IMR-90 (cell line): ENCODE measurements around the gene NDUFB10. TPM values are rescaled to one million over a fixed set of nuclear protein-coding genes. Genes with fewer than 3 reads are reported as not detected.

Experiments
- ATAC-seq: fragments of 200-7000 bp; cut with Tn5 transposase; 2 replicates; pipeline ENCODE4 v1.9.1; 2020; ENCODE audit warnings: low read depth, mild to moderate bottlenecking, moderate library complexity
- BruUV-seq: library from RNA; stranded (reverse); fragments of 400-500 nt; replicated peaks from 2 replicates; lab custom pipeline; 2021; lab: Mats Ljungman, UMichigan
- CTCF ChIA-PET: fragments of 300-600 bp; formaldehyde crosslinking; extraction: SDS; loops from one replicate; lab custom pipeline; 2021; ENCODE audit warnings: antibody characterized with exemption; lab: Yijun Ruan, JAX
- POLR2A ChIA-PET: fragments of 300-600 bp; sonication (Branson Sonifier 250); formaldehyde crosslinking; loops from one replicate; lab custom pipeline; 2022; ENCODE audit warnings: antibody characterized with exemption; ENCODE audit not compliant: unreplicated experiment; lab: Charles Lee
- DNase-seq: peaks from one replicate; pipeline ENCODE4 v3.0.0; 2013
- H2AFZ ChIP-seq: replicated peaks from 2 replicates; pipeline ENCODE3; 2013; ENCODE audit warnings: low read length, mild to moderate bottlenecking; ENCODE audit not compliant: poor library complexity
- H2AK5ac ChIP-seq: 2 replicates; pipeline ENCODE4 v1.6.1; 2013; ENCODE audit warnings: low read depth, low read length, inconsistent platforms
- H2AK9ac ChIP-seq: replicated peaks from 2 replicates; pipeline ENCODE3; 2013; ENCODE audit warnings: mild to moderate bottlenecking, low read depth, low read length, moderate library complexity; ENCODE audit not compliant: poor library complexity
- H2BK120ac ChIP-seq: 2 replicates; pipeline ENCODE4 v1.6.1; 2013; ENCODE audit warnings: low read depth, low read length, inconsistent platforms
- H2BK15ac ChIP-seq: 3 replicates; pipeline ENCODE4 v1.6.1; 2013; ENCODE audit warnings: low read depth, low read length, inconsistent platforms
- H2BK20ac ChIP-seq: 2 replicates; pipeline ENCODE4 v1.6.1; 2013; ENCODE audit warnings: low read depth, mild to moderate bottlenecking, inconsistent platforms, low read length, moderate library complexity
- H2BK5ac ChIP-seq: 2 replicates; pipeline ENCODE4 v1.6.1; 2013; ENCODE audit warnings: mild to moderate bottlenecking, low read depth, low read length, inconsistent platforms; ENCODE audit not compliant: poor library complexity, severe bottlenecking
- H3K14ac ChIP-seq: replicated peaks from 2 replicates; pipeline ENCODE4 v1.6.1; 2013; ENCODE audit warnings: low read depth, low read length, inconsistent platforms
- H3K18ac ChIP-seq: 2 replicates; pipeline ENCODE4 v1.6.1; 2013; ENCODE audit warnings: low read depth, low read length, control low read depth
- H3K23ac ChIP-seq: 2 replicates; pipeline ENCODE4 v1.6.1; 2013; ENCODE audit warnings: low read depth, low read length, inconsistent platforms
- H3K27ac ChIP-seq: 2 replicates; pipeline ENCODE4 v1.5.1; 2013; ENCODE audit warnings: mild to moderate bottlenecking, control low read depth, low read length; ENCODE audit not compliant: insufficient read depth
- H3K27me3 ChIP-seq: 2 replicates; pipeline ENCODE4 v1.6.1; 2013; ENCODE audit warnings: low read length; ENCODE audit not compliant: control insufficient read depth, insufficient read depth
- H3K36me3 ChIP-seq: 2 replicates; pipeline ENCODE4 v1.6.1; 2013; ENCODE audit warnings: low read length, mixed read lengths; ENCODE audit not compliant: control insufficient read depth, insufficient read depth
- H3K4ac ChIP-seq: 2 replicates; pipeline ENCODE4 v1.6.1; 2013; ENCODE audit warnings: low read depth, low read length, inconsistent platforms
- H3K4me1 ChIP-seq: 2 replicates; pipeline ENCODE4 v1.6.1; 2013; ENCODE audit warnings: low read length, mixed read lengths; ENCODE audit not compliant: control insufficient read depth, insufficient read depth
- H3K4me2 ChIP-seq: 2 replicates; pipeline ENCODE4 v1.6.1; 2013; ENCODE audit warnings: low read depth, mild to moderate bottlenecking, control low read depth, low read length, moderate library complexity
- H3K4me3 ChIP-seq: 2 replicates; pipeline ENCODE4 v1.5.1; 2013; ENCODE audit warnings: low read depth, mild to moderate bottlenecking, control low read depth, low read length, moderate library complexity; ENCODE audit not compliant: insufficient read depth
- H3K56ac ChIP-seq: 2 replicates; pipeline ENCODE4 v1.6.1; 2013; ENCODE audit warnings: low read length, inconsistent platforms; ENCODE audit not compliant: insufficient read depth; ENCODE audit errors: extremely low read depth
- H3K79me1 ChIP-seq, 2 experiments: 2 replicates each; pipeline ENCODE4 v1.6.1; 2013; ENCODE audit warnings: low read length in 2 of 2, inconsistent platforms in 1 of 2, low read depth in 1 of 2
- H3K9ac ChIP-seq: 2 replicates; pipeline ENCODE4 v1.6.1; 2013; ENCODE audit warnings: low read depth, low read length, control low read depth
- H3K9me1 ChIP-seq: 2 replicates; pipeline ENCODE4 v1.6.1; 2013; ENCODE audit warnings: low read length, inconsistent platforms; ENCODE audit not compliant: insufficient read depth
- H3K9me3 ChIP-seq: 2 replicates; pipeline ENCODE4 v1.6.1; 2013; ENCODE audit warnings: low read length; ENCODE audit not compliant: control insufficient read depth, insufficient read depth
- H4K20me1 ChIP-seq: 2 replicates; pipeline ENCODE4 v1.6.1; 2013; ENCODE audit warnings: low read length, inconsistent platforms; ENCODE audit not compliant: insufficient read depth
- H4K5ac ChIP-seq: 2 replicates; pipeline ENCODE4 v1.6.1; 2013; ENCODE audit warnings: mild to moderate bottlenecking, low read depth, low read length, control low read depth
- H4K8ac ChIP-seq, 2 experiments: 2 replicates each; pipeline ENCODE4 v1.6.1; 2013; ENCODE audit warnings: low read depth in 2 of 2, low read length in 2 of 2, control low read depth in 1 of 2, inconsistent platforms in 1 of 2
- H4K91ac ChIP-seq: 2 replicates; pipeline ENCODE4 v1.6.1; 2013; ENCODE audit warnings: low read depth, low read length, inconsistent platforms; ENCODE audit not compliant: insufficient read depth
- BHLHE40 ChIP-seq: fragments of 150-350 bp; IDR thresholded peaks from 2 replicates; pipeline ENCODE4 v1.6.1; 2016; ENCODE audit warnings: mild to moderate bottlenecking, low read depth, low read length
- CEBPB ChIP-seq: IDR thresholded peaks from 2 replicates; pipeline ENCODE4 v1.6.1; 2012; ENCODE audit warnings: low read depth, low read length, improper control_type of control experiment
- CHD1 ChIP-seq: IDR thresholded peaks from 2 replicates; pipeline ENCODE4 v1.6.1; 2012; ENCODE audit warnings: low read depth, low read length, improper control_type of control experiment
- CTCF ChIP-seq: conservative IDR thresholded peaks from 2 replicates; pipeline ENCODE4 v1.5.1; 2012; ENCODE audit warnings: mild to moderate bottlenecking, low read depth, low read length, improper control_type of control experiment
- FOS ChIP-seq: fragments of 150-350 bp; IDR thresholded peaks from 2 replicates; pipeline ENCODE4 v1.6.1; 2016; ENCODE audit warnings: low read depth, low read length
- MAFK ChIP-seq: IDR thresholded peaks from 2 replicates; pipeline ENCODE4 v1.6.1; 2012; ENCODE audit warnings: low read depth, low read length, improper control_type of control experiment
- MAZ ChIP-seq: IDR thresholded peaks from 2 replicates; pipeline ENCODE4 v1.6.1; 2012; ENCODE audit warnings: low read depth, mild to moderate bottlenecking, low read length, improper control_type of control experiment, moderate library complexity, borderline replicate concordance
- MXI1 ChIP-seq: IDR thresholded peaks from 2 replicates; pipeline ENCODE4 v1.6.1; 2012; ENCODE audit warnings: low read depth, mild to moderate bottlenecking, low read length, moderate library complexity, borderline replicate concordance
- NFE2L2 ChIP-seq: fragments of 150-350 bp; IDR thresholded peaks from 2 replicates; pipeline ENCODE4 v1.6.1; 2016; ENCODE audit warnings: low read depth, mild to moderate bottlenecking, low read length
- POLR2A ChIP-seq: IDR thresholded peaks from 2 replicates; pipeline ENCODE4 v1.6.1; 2012; ENCODE audit warnings: mild to moderate bottlenecking, low read depth, low read length
- RAD21 ChIP-seq: IDR thresholded peaks from 2 replicates; pipeline ENCODE4 v1.6.1; 2012; ENCODE audit warnings: low read length, improper control_type of control experiment
- RCOR1 ChIP-seq: IDR thresholded peaks from 2 replicates; pipeline ENCODE4 v1.6.1; 2012; ENCODE audit warnings: mild to moderate bottlenecking, low read length, improper control_type of control experiment; ENCODE audit not compliant: insufficient replicate concordance
- RFX5 ChIP-seq: IDR thresholded peaks from 2 replicates; pipeline ENCODE4 v1.8.0; 2012; ENCODE audit warnings: low read depth, mild to moderate bottlenecking, low read length, moderate library complexity
- SMC3 ChIP-seq: fragments of 150-350 bp; IDR thresholded peaks from 2 replicates; pipeline ENCODE4 v1.6.1; 2016; ENCODE audit warnings: low read depth, mild to moderate bottlenecking, antibody characterized with exemption, low read length, moderate library complexity
- WGBS, 2 experiments: methylation state at CpG; one replicate each; pipeline versions ENCODE4 v1.1.5 to v1.1.7; 2013; ENCODE audit warnings: missing lambda C conversion rate in 2 of 2; ENCODE audit not compliant: insufficient read length in 1 of 2; ENCODE audit errors: extremely low coverage in 2 of 2; 5-methylcytosine and 5-hydroxymethylcytosine counted together
- dilution Hi-C: fragments of 300-500 bp; cut with HindIII; formaldehyde crosslinking; loops from one replicate; pipeline ENCODE4 v1.14.3; 2018; ENCODE audit warnings: low sequenced_read_pairs; ENCODE audit not compliant: unreplicated experiment
- in situ Hi-C: fragments of 300-500 bp; cut with MboI; formaldehyde crosslinking; loops from 3 replicates; pipeline ENCODE4 v1.14.3; 2019; ENCODE audit warnings: low sequenced_read_pairs, inconsistent platforms, mixed read lengths
- intact Hi-C: fragments of 100-400 bp; cut with micrococcal nuclease; formaldehyde crosslinking; loops from 2 replicates; pipeline ENCODE4 v1.10.0; 2022
- polyA plus RNA-seq, 3 experiments: library from polyadenylated mRNA; depleted of rRNA; stranded (reverse); fragments of >200 nt; gene quantifications; 2 replicates each; pipeline ENCODE4 v1.2.3, GENCODE V29; 2012; ENCODE audit warnings: low replicate concordance in 1 of 3
- total RNA-seq: library from RNA; depleted of rRNA; stranded (reverse); fragments of >200 nt; gene quantifications from 2 replicates; pipeline ENCODE4 v1.2.3, GENCODE V29; 2012
- TF ChIP-seq, protein P1 (sequence below): fragments of 150-350 bp; IDR thresholded peaks from 2 replicates; pipeline ENCODE4 v1.6.1; 2017; ENCODE audit warnings: mild to moderate bottlenecking, antibody characterized with exemption, low read length, low read depth

NDUFB10 gene
- total and polyA plus RNA-seq, 2 of the 4 experiments (the other 2 are of a cell fraction), result 189 to 220 TPM

DNA sequence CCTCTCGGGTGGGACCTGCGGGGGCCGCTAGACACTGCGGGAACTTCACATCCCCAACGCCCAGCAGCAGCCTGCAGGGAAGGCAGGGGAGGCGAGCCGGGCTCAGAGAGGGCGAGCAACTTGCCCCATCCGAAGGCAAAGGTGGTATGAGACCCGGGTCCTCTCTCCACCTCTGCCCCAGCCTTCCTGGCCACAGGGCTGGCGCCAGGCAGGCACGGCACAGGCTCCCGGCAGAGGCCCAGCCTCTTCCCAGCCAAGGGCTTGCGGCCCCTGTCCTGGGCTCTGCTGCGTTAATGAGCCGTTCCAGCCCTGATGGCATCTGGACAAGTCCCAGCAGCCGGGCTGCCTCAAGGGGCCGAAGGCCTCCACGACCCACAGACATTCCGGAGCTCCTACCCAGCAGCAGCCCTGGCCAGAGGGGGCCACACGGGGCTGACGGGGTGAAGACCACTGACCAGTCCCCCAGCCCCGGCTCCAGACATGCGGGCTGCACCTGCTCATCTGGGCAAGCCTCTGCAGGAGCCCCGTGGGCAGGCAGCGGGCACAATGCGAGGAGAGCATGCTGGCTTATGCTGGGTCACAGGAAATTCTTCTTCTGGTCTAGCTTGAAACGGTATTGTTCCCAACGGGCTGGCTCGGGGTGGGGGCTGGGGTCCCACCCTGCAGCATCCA, 39.9 kb upstream of the NDUFB10 start:
- no peak overlapping the region for H2AK5ac ChIP-seq
- H4K5ac ChIP-seq, result no peak overlapping the region
- ChIA-PET CTCF (no interaction called here), POLR2A (no interaction called here)
- no peak overlapping the region for H2BK15ac ChIP-seq
- intact Hi-C loops, result no loop called here
- no peak overlapping the region for H4K91ac ChIP-seq
- H2BK20ac ChIP-seq, result no peak overlapping the region
- no peak overlapping the region for H2AFZ ChIP-seq
- no peaks in the 10 kb centered on the region for H3K79me1 ChIP-seq
- no peaks in the 10 kb centered on the region; the same call in 1 of the 2 replicates for H3K9me1 ChIP-seq
- no peak overlapping the region for H3K56ac ChIP-seq
- H4K20me1 ChIP-seq, result no peaks in the 10 kb centered on the region
- H3K9ac ChIP-seq, result no peak overlapping the region
- no peak overlapping the region for H2BK120ac ChIP-seq
- no peaks in the 10 kb centered on the region for H3K36me3 ChIP-seq
- H3K14ac ChIP-seq, result no peak overlapping the region
- no peak overlapping the region for H3K27ac ChIP-seq
- dilution Hi-C loops, result no loop called here
- H3K27me3 ChIP-seq, result peaks cover 89% of the 10 kb centered on the region
- 29% methylated on average over 12 of the region's 30 CpGs; no CpG with 5 or more reads in 1 of the 2 experiments for WGBS, 2 experiments
- no peak overlapping the region for H3K18ac ChIP-seq
- no peak overlapping the region for H3K23ac ChIP-seq
- in situ Hi-C loops, result no loop called here
- BruUV-seq, result no TSS peak
- H2AK9ac ChIP-seq, result no peak overlapping the region
- H4K8ac ChIP-seq, result no peak overlapping the region
- DNase-seq, result no peak
- H2BK5ac ChIP-seq, result no peak overlapping the region
- H3K4me3 ChIP-seq, result no peak overlapping the region
- TF ChIP-seq POLR2A, result no peak
- no peak for TF ChIP-seq RAD21
- TF ChIP-seq CHD1, result no peak
- TF ChIP-seq MAZ, result no peak
- TF ChIP-seq FOS, result no peak
- TF ChIP-seq BHLHE40, result no peak
- TF ChIP-seq MXI1, result no peak
- TF ChIP-seq SMC3, result no peak
- TF ChIP-seq, protein P1, sequence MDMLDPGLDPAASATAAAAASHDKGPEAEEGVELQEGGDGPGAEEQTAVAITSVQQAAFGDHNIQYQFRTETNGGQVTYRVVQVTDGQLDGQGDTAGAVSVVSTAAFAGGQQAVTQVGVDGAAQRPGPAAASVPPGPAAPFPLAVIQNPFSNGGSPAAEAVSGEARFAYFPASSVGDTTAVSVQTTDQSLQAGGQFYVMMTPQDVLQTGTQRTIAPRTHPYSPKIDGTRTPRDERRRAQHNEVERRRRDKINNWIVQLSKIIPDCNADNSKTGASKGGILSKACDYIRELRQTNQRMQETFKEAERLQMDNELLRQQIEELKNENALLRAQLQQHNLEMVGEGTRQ, result no peak
- TF ChIP-seq CEBPB, result no peak
- TF ChIP-seq RCOR1, result no peak
- no peak for TF ChIP-seq MAFK
- TF ChIP-seq CTCF, result no peak
- no peak for TF ChIP-seq RFX5
- TF ChIP-seq NFE2L2, result no peak
- no peak overlapping the region for H3K4ac ChIP-seq
- no peaks in the 10 kb centered on the region; the same call in 1 of the 2 replicates for H3K9me3 ChIP-seq
- no peaks in the 10 kb centered on the region for H3K4me1 ChIP-seq
- no peak overlapping the region for H3K4me2 ChIP-seq
- ATAC-seq, result no peak
